Left renal cortex interstitium (tissue), 4 donors: Measurements from ENCODE around the gene GPRASP2. TPM values are rescaled to one million over a fixed set of nuclear protein-coding genes. Genes with fewer than 3 reads are reported as not detected.
"Not testable (repeated sequence)": the region's sequence is repeated elsewhere in the genome, so short reads cannot be mapped to it uniquely, and the experiment has no call there.

Experiments used
- DNase-seq, 4 donors: peaks; one replicate each; pipeline ENCODE4 v3.0.0-alpha.2; 2013; ENCODE audit warnings: low read depth in 4 of 4, low spot score in 2 of 4, missing footprints in 1 of 4
- polyA plus RNA-seq, 4 donors: library from polyadenylated mRNA; unstranded; fragments of 120-200 nt; gene quantifications; one replicate each; pipeline ENCODE4 v1.2.1, GENCODE V29; 2013; ENCODE audit not compliant: insufficient read length in 4 of 4

Gene GPRASP2
- polyA plus RNA-seq: 10 to 100 TPM; 35.5 to 42.2 (median 40.2) TPM

GRCh38 chrX:102712216-102712966 is at the start of gene GPRASP2:
Gene GPRASP2, plus strand, starts transcription at chrX:102712448. Its CDS starts 2,422 bp downstream, at chrX:102714870.
- peak in 3 of 4 donors; percentile 21 to 39 (median 22) for DNase-seq

- DNase-seq: not testable (repeated sequence)
These were observed 48.4 kb upstream of the GPRASP2 start for GRCh38 chrX:102663820-102664219.

GRCh38 chrX:102667034-102667433 is 45.2 kb upstream of the GPRASP2 start:
- DNase-seq: not testable (repeated sequence)

- no peak for DNase-seq
These were observed 42.7 kb upstream of the GPRASP2 start for GRCh38 chrX:102669526-102669925.

- DNase-seq: no peak
These were observed 39.4 kb upstream of the GPRASP2 start for GRCh38 chrX:102672856-102673255.

GRCh38 chrX:102677479-102677878 is 34.8 kb upstream of the GPRASP2 start:
- not testable (repeated sequence) for DNase-seq

GRCh38 chrX:102684772-102685520 is 27.3 kb upstream of the GPRASP2 start:
- no peak for DNase-seq

- DNase-seq: no peak
These were observed 17.5 kb upstream of the GPRASP2 start for GRCh38 chrX:102694749-102695148.

GRCh38 chrX:102696306-102696705 is 15.9 kb upstream of the GPRASP2 start:
- DNase-seq: no peak

GRCh38 chrX:102697494-102697893 is 14.8 kb upstream of the GPRASP2 start:
- DNase-seq: no peak

- no peak for DNase-seq
These were observed 3.3 kb upstream of the GPRASP2 start for GRCh38 chrX:102708900-102709299.

GRCh38 chrX:102711872-102712215 is 404 bp upstream of the GPRASP2 start:
- DNase-seq: no peak

- peak in 3 of 4 donors; percentile 19 to 49 (median 34) for DNase-seq
These were observed 855 bp downstream of the GPRASP2 start for GRCh38 chrX:102712981-102713625.

GRCh38 chrX:102714994-102715393 is 2.7 kb downstream of the GPRASP2 start:
- DNase-seq: no peak

- no peak for DNase-seq
These were observed 3.7 kb downstream of the GPRASP2 start for GRCh38 chrX:102715967-102716366.

GRCh38 chrX:102720237-102721168 is 8.3 kb downstream of the GPRASP2 start, which contains the start of gene GPRASP3:
Gene GPRASP3, plus strand, starts transcription at chrX:102720743. Its CDS starts 28,253 bp downstream, at chrX:102748996.
- peak in 3 of 4 donors; percentile 39 to 63 (median 46) for DNase-seq

- not testable (repeated sequence) for DNase-seq
These were observed 8.9 kb downstream of the GPRASP2 start for GRCh38 chrX:102721169-102721506.

GRCh38 chrX:102723456-102723855 is 11.2 kb downstream of the GPRASP2 start:
- DNase-seq: no peak

GRCh38 chrX:102727761-102728160 is 15.5 kb downstream of the GPRASP2 start:
- no peak for DNase-seq

- DNase-seq: no peak
These were observed 16.4 kb downstream of the GPRASP2 start for GRCh38 chrX:102728646-102729045.
